ENCODE results near the gene DHTKD1. TPM values are rescaled to one million over a fixed set of nuclear protein-coding genes. Genes with fewer than 3 reads are reported as not detected.

Gene DHTKD1
- total RNA-seq, 1 experiment from 2014 or later, result 20.6 TPM

GRCh38 chr10:12025591-12025990 lies 43.2 kb upstream of the DHTKD1 start:
- no peak overlapping the region for H3K9ac ChIP-seq (ENCODE audit: low read length)
- no peak overlapping the region for H2AFZ ChIP-seq (ENCODE audit: low read depth, low read length, poor library complexity, severe bottlenecking)
- TF ChIP-seq SIN3A (IDR thresholded peaks at IDR 0.05; ENCODE audit: low read depth), result no peak
- no peak for TF ChIP-seq TCF7L2 (IDR thresholded peaks at IDR 0.05; ENCODE audit: borderline replicate concordance, extremely low read depth, insufficient read depth, insufficient read length)
- no peak for TF ChIP-seq SP1 (IDR thresholded peaks at IDR 0.05; ENCODE audit: low read depth)
- no peak for TF ChIP-seq EGR1 (IDR thresholded peaks at IDR 0.05; ENCODE audit: low read depth)
- no peak for TF ChIP-seq POLR2AphosphoS5 (IDR thresholded peaks at IDR 0.05; ENCODE audit: low read depth, low read length)
- TF ChIP-seq, protein P1, sequence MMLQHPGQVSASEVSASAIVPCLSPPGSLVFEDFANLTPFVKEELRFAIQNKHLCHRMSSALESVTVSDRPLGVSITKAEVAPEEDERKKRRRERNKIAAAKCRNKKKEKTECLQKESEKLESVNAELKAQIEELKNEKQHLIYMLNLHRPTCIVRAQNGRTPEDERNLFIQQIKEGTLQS (IDR thresholded peaks at IDR 0.05), result no peak
- TF ChIP-seq CBX3 (IDR thresholded peaks at IDR 0.05; ENCODE audit: low read depth), result no peak
- TF ChIP-seq POLR2A (IDR thresholded peaks at IDR 0.05; ENCODE audit: borderline replicate concordance, extremely low read depth, insufficient read depth, insufficient read length), result no peak
- TF ChIP-seq YY1 (IDR thresholded peaks at IDR 0.05; ENCODE audit: extremely low read depth, insufficient replicate concordance, low read depth, low read length), result no peak
- TF ChIP-seq REST (IDR thresholded peaks at IDR 0.05; ENCODE audit: low read depth), result no peak
- no peak for TF ChIP-seq SRF (IDR thresholded peaks at IDR 0.05; ENCODE audit: low read depth)
- no peak for TF ChIP-seq RAD21 (IDR thresholded peaks at IDR 0.05; ENCODE audit: low read depth)
- TF ChIP-seq CTCF (IDR thresholded peaks at IDR 0.05 in 2 of 3, conservative IDR thresholded peaks at IDR 0.05 in 1 of 3; ENCODE audit: borderline replicate concordance in 1 of 3, insufficient read depth in 1 of 3, low read depth in 2 of 3, low read length in 2 of 3), result no peak
- no peak for TF ChIP-seq ZNF274 (IDR thresholded peaks at IDR 0.05; ENCODE audit: low read depth, low read length)
- TF ChIP-seq MAX (IDR thresholded peaks at IDR 0.05), result no peak
- TF ChIP-seq JUND (IDR thresholded peaks at IDR 0.05), result no peak
- TF ChIP-seq ELF1 (IDR thresholded peaks at IDR 0.05; ENCODE audit: borderline replicate concordance, low read depth), result no peak
- no peak for TF ChIP-seq ZBTB33 (IDR thresholded peaks at IDR 0.05; ENCODE audit: extremely low read depth, insufficient replicate concordance, low read length)
- no peaks in the 10 kb centered on the region for H3K9me2 ChIP-seq (ENCODE audit: insufficient read depth)
- peaks cover 3% of the 10 kb centered on the region; the same call in 1 of the 2 replicates for H4K20me1 ChIP-seq (ENCODE audit: insufficient read depth)
- no peaks in the 10 kb centered on the region for H3K27me3 ChIP-seq (ENCODE audit: insufficient read depth, low read length)
- ATAC-seq, result no peak
- no peaks in the 10 kb centered on the region for H3K9me3 ChIP-seq (ENCODE audit: control insufficient read depth in 1 of 2, insufficient read depth in 1 of 2, low read depth in 1 of 2, low read length in 2 of 2)
- no peak for DNase-seq (ENCODE audit: low read depth, low spot score)
- no TSS peak for BruUV-seq (replicated peaks)
- no peak overlapping the region for H3K4me2 ChIP-seq (ENCODE audit: low read length)
- POLR2A ChIA-PET, result no interaction called here
- H3K4me1 ChIP-seq (ENCODE audit: control insufficient read depth in 1 of 2, insufficient read depth in 2 of 2, low read length in 2 of 2), result 0 out of 4 replicates have a peak, but pooled peaks cover 0 to 4% of the 10 kb centered on the region in 2 experiments
- H3K79me2 ChIP-seq (ENCODE audit: insufficient read depth, low read length), result peaks cover 98% of the 10 kb centered on the region
- RAD21 ChIA-PET (ENCODE audit: low non-redundant PET in 1 of 2, low total read pairs in 2 of 2, uncharacterized antibody in 2 of 2, unreplicated experiment in 2 of 2), result no interaction called here
- H3K27ac ChIP-seq (ENCODE audit: low read depth, low read length), result no peak overlapping the region
- CTCF ChIA-PET, result no interaction called here
- intact Hi-C loops (cut with micrococcal nuclease), result no loop called here
- peaks cover 22 to 32% of the 10 kb centered on the region in 2 experiments; a peak in 3 of 4 replicates for H3K36me3 ChIP-seq (ENCODE audit: control insufficient read depth in 1 of 2, insufficient read depth in 2 of 2, low read length in 2 of 2)
- no peak overlapping the region for H3K4me3 ChIP-seq (replicated peaks in 1 of 2; ENCODE audit: low read depth in 1 of 2, low read length in 2 of 2)

All from HCT116 (cell line).